AG04449 (cell line): ENCODE measurements around the gene ETV7.

Experiments
- CTCF ChIA-PET: fragments of 350-600 bp; formaldehyde crosslinking; extraction: SDS; loops from one replicate; lab custom pipeline; 2021; ENCODE audit warnings: antibody characterized with exemption; lab: Yijun Ruan, JAX
- POLR2A ChIA-PET: fragments of 400-600, 350-600 bp; formaldehyde crosslinking; extraction: SDS; loops from one replicate; lab custom pipeline; 2020; ENCODE audit warnings: antibody characterized with exemption, inconsistent platforms; lab: Yijun Ruan, JAX
- DNase-seq: peaks from one replicate; pipeline ENCODE4 v3.0.0-alpha.2; 2010; ENCODE audit warnings: low read depth, low spot score
- H3K4me3 ChIP-seq: 2 replicates; pipeline ENCODE4 v1.5.1; 2011; ENCODE audit warnings: low read depth, mild to moderate bottlenecking, control low read depth, low read length
- CTCF ChIP-seq: IDR thresholded peaks from one replicate; pipeline ENCODE4 v1.5.1; 2011; ENCODE audit warnings: mild to moderate bottlenecking, moderate library complexity, low read length, control low read depth, inconsistent platforms; ENCODE audit not compliant: insufficient read depth; ENCODE audit errors: missing control alignments

The ETV7 gene

DNA sequence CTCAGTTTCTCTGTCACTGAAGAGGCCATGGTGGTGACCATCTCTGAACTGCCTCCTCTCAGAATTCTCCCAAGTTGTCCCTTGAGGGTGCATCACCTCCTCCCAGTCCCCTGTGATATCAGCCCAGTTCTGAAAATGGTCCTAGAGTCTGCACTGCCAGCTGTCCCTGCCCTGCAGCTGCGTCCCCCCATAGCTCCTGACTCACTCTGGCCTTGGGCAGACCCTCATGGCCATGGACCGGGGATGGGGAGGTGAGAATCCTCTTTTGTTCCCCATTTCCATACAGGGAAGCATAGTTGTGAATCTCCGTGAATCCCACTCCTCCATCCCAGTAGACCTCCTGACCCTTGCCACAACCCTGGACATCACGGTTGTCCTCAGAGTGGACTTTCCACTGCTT is 4.5 kb downstream of the ETV7 start:
- no peak for TF ChIP-seq CTCF
- POLR2A ChIA-PET: no interaction called here
- H3K4me3 ChIP-seq: no peak overlapping the region
- CTCF ChIA-PET: interaction anchor here (0.7 to 1.0 kb wide), 4 partner anchors 9 to 80 kb away, joined by 3 to 5 read pairs (median 3); no protein-coding TSS in a partner anchor
- DNase-seq: no peak

- CTCF ChIA-PET: interaction anchor here (1.1 to 2.2 kb wide), 2 partner anchors 79 to 82 kb away, joined by 3 to 9 read pairs; no protein-coding TSS in a partner anchor
- POLR2A ChIA-PET: no interaction called here
- no peak for DNase-seq
- no peak for TF ChIP-seq CTCF
- H3K4me3 ChIP-seq: no peak overlapping the region
Observed at GRCh38 chr6:36381502-36382389, 5.7 kb downstream of the ETV7 start.

- TF ChIP-seq CTCF: no peak
- H3K4me3 ChIP-seq: no peak overlapping the region
- DNase-seq: no peak
- ChIA-PET POLR2A (no interaction called here), CTCF (interaction anchor here (0.7 to 2.2 kb wide), 6 partner anchors 18 to 235 kb away, joined by 3 to 9 read pairs (median 3); no protein-coding TSS in a partner anchor)
Observed at GRCh38 chr6:36380166-36380565, 7.3 kb downstream of the ETV7 start.

GRCh38 chr6:36378936-36379335 is 8.5 kb downstream of the ETV7 start:
- no peak for TF ChIP-seq CTCF
- POLR2A ChIA-PET: no interaction called here
- no peak overlapping the region for H3K4me3 ChIP-seq
- no peak for DNase-seq
- CTCF ChIA-PET: interaction anchor here (1.2 kb wide), 1 partner anchor 18 kb away, joined by 3 read pairs; no protein-coding TSS in a partner anchor

GRCh38 chr6:36378243-36378920 is 9.1 kb downstream of the ETV7 start:
- no peak for DNase-seq
- POLR2A ChIA-PET: no interaction called here
- no peak overlapping the region for H3K4me3 ChIP-seq
- CTCF ChIA-PET: interaction anchor here (1.4 kb wide), 1 partner anchor 37 kb away, joined by 4 read pairs; no protein-coding TSS in a partner anchor
- no peak for TF ChIP-seq CTCF

GRCh38 chr6:36377594-36377993 is 9.9 kb downstream of the ETV7 start:
- TF ChIP-seq CTCF: no peak
- CTCF ChIA-PET: interaction anchor here (1.4 kb wide), 1 partner anchor 37 kb away, joined by 4 read pairs; no protein-coding TSS in a partner anchor
- no peak overlapping the region for H3K4me3 ChIP-seq
- POLR2A ChIA-PET: no interaction called here
- DNase-seq: no peak
